ENCODE results near the gene IRX5. TPM values are rescaled to one million over a fixed set of nuclear protein-coding genes. Genes with fewer than 3 reads are reported as not detected.

The IRX5 gene
- total RNA-seq, 1 donor from 2014 or later, result 4.7 TPM

- no peak for DNase-seq
These were observed 4.4 kb upstream of the IRX5 start for GRCh38 chr16:54926166-54926838.

DNA sequence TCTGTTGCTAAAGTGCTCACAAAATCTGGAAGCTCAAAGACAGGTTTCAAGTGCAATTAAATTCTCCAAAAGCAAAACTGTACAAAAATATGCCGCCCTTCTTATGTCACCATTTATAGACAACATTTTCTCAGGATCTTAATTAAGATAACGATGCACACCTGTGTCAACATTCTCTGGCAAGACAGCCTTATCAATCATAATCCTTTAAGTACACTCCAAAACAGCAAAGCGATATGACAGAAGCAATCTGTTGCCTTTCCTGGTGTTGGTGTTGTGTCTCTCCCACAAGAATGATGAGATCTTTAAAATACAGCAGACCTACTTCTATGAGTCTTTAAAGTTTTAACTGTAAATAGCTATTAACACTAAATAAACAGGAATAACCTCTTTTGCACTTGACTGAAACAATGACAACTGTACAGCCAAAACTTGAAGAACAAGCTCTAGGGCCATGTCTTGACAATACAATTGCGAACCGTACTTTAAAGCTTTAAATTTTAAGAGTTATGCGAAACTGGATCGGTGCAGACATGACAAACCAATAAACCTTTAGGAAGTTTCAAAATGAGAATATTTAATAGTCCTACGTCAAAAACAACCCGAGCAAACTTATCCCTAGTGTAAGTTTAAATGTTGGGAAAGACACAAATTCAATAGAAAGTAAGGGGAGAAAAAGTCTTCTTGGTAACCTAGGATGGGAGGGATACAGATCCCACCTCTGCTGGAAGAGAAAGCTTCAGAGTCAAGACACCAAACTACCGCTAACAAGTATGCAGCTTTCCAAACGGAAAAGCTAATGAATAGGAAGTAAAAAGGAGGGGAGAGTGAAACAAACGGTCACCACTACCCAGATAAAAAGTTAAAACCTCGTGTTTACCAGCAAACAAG lies 3.3 kb upstream of the IRX5 start:
- Mint-ChIP-seq H3K4me1 (ENCODE audit: low read depth, unreplicated experiment) (peaks cover 11% of the 10 kb centered on the region), H3K27me3 (ENCODE audit: unreplicated experiment) (peaks cover 11% of the 10 kb centered on the region), H3K9me3 (ENCODE audit: unreplicated experiment) (peaks cover 9% of the 10 kb centered on the region), H3K4me3 (ENCODE audit: unreplicated experiment) (peak overlapping the region; percentile 89), H3K36me3 (ENCODE audit: unreplicated experiment) (no peaks in the 10 kb centered on the region), H3K27ac (ENCODE audit: unreplicated experiment) (peak overlapping the region; percentile 74)
- TF ChIP-seq CTCF (IDR thresholded peaks at IDR 0.05; ENCODE audit: partially characterized antibody, unreplicated experiment), result no peak
- no peak for DNase-seq

More at GRCh38 chr16:54926166-54926838, 4.4 kb upstream of the IRX5 start:
- peaks cover 14% of the 10 kb centered on the region for H3K4me1 Mint-ChIP-seq (ENCODE audit: low read depth, unreplicated experiment)
- H3K27ac Mint-ChIP-seq (ENCODE audit: unreplicated experiment), result no peak overlapping the region
- peak overlapping the region; percentile 21 for H3K4me3 Mint-ChIP-seq (ENCODE audit: unreplicated experiment)
- no peaks in the 10 kb centered on the region for H3K36me3 Mint-ChIP-seq (ENCODE audit: unreplicated experiment)
- no peak for TF ChIP-seq CTCF (IDR thresholded peaks at IDR 0.05; ENCODE audit: partially characterized antibody, unreplicated experiment)
- peaks cover 11% of the 10 kb centered on the region for H3K27me3 Mint-ChIP-seq (ENCODE audit: unreplicated experiment)
- H3K9me3 Mint-ChIP-seq (ENCODE audit: unreplicated experiment), result peaks cover 5% of the 10 kb centered on the region

- Mint-ChIP-seq H3K27me3 (ENCODE audit: unreplicated experiment) (peaks cover 14% of the 10 kb centered on the region), H3K4me1 (ENCODE audit: low read depth, unreplicated experiment) (peaks cover 11% of the 10 kb centered on the region), H3K4me3 (ENCODE audit: unreplicated experiment) (peak overlapping the region; percentile 89), H3K9me3 (ENCODE audit: unreplicated experiment) (peaks cover 9% of the 10 kb centered on the region), H3K27ac (ENCODE audit: unreplicated experiment) (peak overlapping the region; percentile 74), H3K36me3 (ENCODE audit: unreplicated experiment) (no peaks in the 10 kb centered on the region)
- no peak for TF ChIP-seq CTCF (IDR thresholded peaks at IDR 0.05; ENCODE audit: partially characterized antibody, unreplicated experiment)
- DNase-seq, result peak; percentile 43
These were observed 2.7 kb upstream of the IRX5 start for GRCh38 chr16:54928016-54928356.

DNA sequence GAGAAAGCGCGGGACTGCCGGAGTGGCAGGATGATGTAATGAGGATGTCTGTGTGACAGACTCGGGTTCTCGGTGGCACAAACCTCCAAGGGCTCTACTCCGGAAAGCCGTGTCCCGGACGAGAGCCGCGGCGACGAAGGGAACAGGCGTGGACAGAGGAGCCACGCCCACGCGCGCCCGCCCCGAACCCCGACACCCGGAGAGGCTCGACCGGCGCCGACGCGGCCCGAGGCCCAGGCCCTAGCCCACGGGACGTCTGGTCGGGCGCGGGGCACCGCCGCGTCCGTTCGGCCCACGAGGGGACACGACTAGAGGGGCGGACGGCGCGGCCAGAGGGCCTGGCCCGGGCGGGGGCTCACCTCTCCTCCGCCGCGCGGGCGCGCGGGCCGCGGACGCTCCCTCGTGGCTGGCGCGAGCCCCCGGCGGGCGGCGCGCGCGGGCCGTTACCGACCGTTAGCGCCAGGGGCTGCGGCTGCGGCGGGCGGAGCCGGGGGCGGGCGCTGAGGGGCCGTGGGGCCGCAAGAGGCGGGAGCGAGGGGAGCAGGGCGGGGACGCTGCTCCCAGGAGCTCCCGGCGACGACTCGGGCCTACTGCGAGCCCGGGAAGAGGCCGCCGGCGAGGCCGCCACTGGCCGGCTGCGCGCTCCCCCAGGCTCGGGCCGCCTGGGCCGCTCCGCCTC lies 2.1 kb upstream of the IRX5 start:
- Mint-ChIP-seq H3K4me3 (ENCODE audit: unreplicated experiment) (peak overlapping the region; percentile 89), H3K27ac (ENCODE audit: unreplicated experiment) (peak overlapping the region; percentile 74), H3K27me3 (ENCODE audit: unreplicated experiment) (peaks cover 15% of the 10 kb centered on the region), H3K4me1 (ENCODE audit: low read depth, unreplicated experiment) (peaks cover 11% of the 10 kb centered on the region), H3K36me3 (ENCODE audit: unreplicated experiment) (no peaks in the 10 kb centered on the region), H3K9me3 (ENCODE audit: unreplicated experiment) (peaks cover 9% of the 10 kb centered on the region)
- peak; percentile 59 for DNase-seq
- no peak for TF ChIP-seq CTCF (IDR thresholded peaks at IDR 0.05; ENCODE audit: partially characterized antibody, unreplicated experiment)
